ENCODE data around the gene SF3B6.
A peak's percentile ranks its signal among the peaks of the same experiment; 100 is the strongest.

Gene SF3B6

DNA sequence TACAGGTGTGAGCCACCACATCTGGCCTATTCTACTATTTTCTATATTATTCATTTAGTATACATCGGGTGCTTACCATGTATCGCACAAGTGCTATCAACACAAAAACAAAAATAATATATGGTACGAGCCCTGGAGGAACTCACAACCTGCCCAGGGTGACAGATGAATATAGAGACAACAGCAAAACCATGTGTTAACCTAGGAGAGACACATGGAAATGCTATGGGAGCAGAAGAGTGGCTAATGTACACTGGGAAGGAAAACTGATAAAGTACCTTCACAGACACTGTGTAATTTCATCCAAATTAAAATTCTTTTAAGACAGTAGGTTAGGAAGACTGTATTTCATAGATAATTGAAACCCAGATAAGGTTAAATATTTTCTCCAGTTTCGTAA is 3.9 kb downstream of the SF3B6 start:
- Histone ChIP-seq H3K79me2 (ENCODE audit: insufficient read depth, low read length) (peaks cover 61% of the 10 kb centered on the region), H3K4me1 (ENCODE audit: insufficient read depth, low read length, poor library complexity, severe bottlenecking) (peaks cover 40% of the 10 kb centered on the region), H3F3A (ENCODE audit: low read depth) (no peaks in the 10 kb centered on the region), H3K9me3 (ENCODE audit: insufficient read depth, low read depth, low read length) (no peaks in the 10 kb centered on the region), H3K36me3 (ENCODE audit: insufficient read depth, low read length) (peaks cover 12% of the 10 kb centered on the region; the same call in 1 of the 2 replicates), H2AFZ (ENCODE audit: low read length) (no peak overlapping the region), H3K4me3 (ENCODE audit: low read length, poor library complexity, severe bottlenecking) (peak overlapping the region; percentile 4), H4K20me1 (ENCODE audit: insufficient read depth, low read length, poor library complexity, severe bottlenecking) (peaks cover 22% of the 10 kb centered on the region), H3K27me3 (ENCODE audit: insufficient read depth, low read length, poor library complexity, severe bottlenecking) (no peaks in the 10 kb centered on the region), H3K4me2 (ENCODE audit: low read depth, low read length, poor library complexity, severe bottlenecking) (peak overlapping the region; percentile 83), H3K9me2 (replicated peaks; ENCODE audit: low read depth, low read length) (no peaks in the 10 kb centered on the region), H3K9ac (ENCODE audit: low read depth, low read length, poor library complexity, severe bottlenecking) (no peak overlapping the region)
- TF ChIP-seq CTCF (conservative IDR thresholded peaks at IDR 0.05; ENCODE audit: low read length) (no peak), EZH2phosphoT487 (IDR thresholded peaks at IDR 0.05; ENCODE audit: borderline replicate concordance) (no peak)

DNA sequence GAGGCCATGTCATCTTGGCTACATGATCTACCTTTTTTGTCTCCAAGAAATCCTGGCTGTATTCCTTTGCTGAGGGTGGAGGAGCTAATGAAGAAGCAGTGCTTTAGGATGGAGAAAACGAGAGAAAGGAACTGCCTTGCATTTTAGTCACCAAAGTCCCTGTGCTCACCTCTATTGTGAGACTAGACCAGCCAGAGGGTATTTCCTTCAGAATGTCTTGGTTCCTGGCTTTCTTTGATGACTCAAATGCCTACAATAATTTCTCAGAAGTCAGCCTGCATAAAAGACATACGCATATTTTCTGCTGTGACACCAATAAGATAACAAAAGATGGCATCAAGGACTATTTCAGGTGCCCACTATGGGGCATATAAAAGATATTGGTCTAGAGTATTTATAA is 10.8 kb downstream of the SF3B6 start:
- peaks cover 7% of the 10 kb centered on the region; the same call in 1 of the 2 replicates for H3K79me2 ChIP-seq (ENCODE audit: insufficient read depth, low read length)
- H3K27me3 ChIP-seq (ENCODE audit: insufficient read depth, low read length, poor library complexity, severe bottlenecking) = no peaks in the 10 kb centered on the region
- no peak overlapping the region for H2AFZ ChIP-seq (ENCODE audit: low read length)
- H3F3A ChIP-seq (ENCODE audit: low read depth) = no peaks in the 10 kb centered on the region
- H3K4me3 ChIP-seq (ENCODE audit: low read length, poor library complexity, severe bottlenecking) = no peak overlapping the region
- H3K4me2 ChIP-seq (ENCODE audit: low read depth, low read length, poor library complexity, severe bottlenecking) = no peak overlapping the region
- TF ChIP-seq CTCF (conservative IDR thresholded peaks at IDR 0.05; ENCODE audit: low read length) = no peak
- TF ChIP-seq EZH2phosphoT487 (IDR thresholded peaks at IDR 0.05; ENCODE audit: borderline replicate concordance) = no peak
- no peaks in the 10 kb centered on the region for H4K20me1 ChIP-seq (ENCODE audit: insufficient read depth, low read length, poor library complexity, severe bottlenecking)
- peaks cover 8% of the 10 kb centered on the region for H3K4me1 ChIP-seq (ENCODE audit: insufficient read depth, low read length, poor library complexity, severe bottlenecking)
- H3K9ac ChIP-seq (ENCODE audit: low read depth, low read length, poor library complexity, severe bottlenecking) = no peak overlapping the region
- H3K9me3 ChIP-seq (ENCODE audit: insufficient read depth, low read depth, low read length) = no peaks in the 10 kb centered on the region
- peaks cover 28% of the 10 kb centered on the region; the same call in 1 of the 2 replicates for H3K36me3 ChIP-seq (ENCODE audit: insufficient read depth, low read length)
- no peaks in the 10 kb centered on the region for H3K9me2 ChIP-seq (replicated peaks; ENCODE audit: low read depth, low read length)

GRCh38 chr2:24058564-24059271 is 17.4 kb downstream of the SF3B6 start:
- Histone ChIP-seq H4K20me1 (ENCODE audit: insufficient read depth, low read length, poor library complexity, severe bottlenecking) (no peaks in the 10 kb centered on the region), H3K4me3 (ENCODE audit: low read length, poor library complexity, severe bottlenecking) (no peak overlapping the region), H3K36me3 (ENCODE audit: insufficient read depth, low read length) (no peaks in the 10 kb centered on the region), H2AFZ (ENCODE audit: low read length) (peak overlapping the region; percentile 77; the same call in 1 of the 2 replicates), H3K79me2 (ENCODE audit: insufficient read depth, low read length) (no peaks in the 10 kb centered on the region), H3K27me3 (ENCODE audit: insufficient read depth, low read length, poor library complexity, severe bottlenecking) (no peaks in the 10 kb centered on the region), H3K4me1 (ENCODE audit: insufficient read depth, low read length, poor library complexity, severe bottlenecking) (no peaks in the 10 kb centered on the region), H3K9ac (ENCODE audit: low read depth, low read length, poor library complexity, severe bottlenecking) (no peak overlapping the region), H3F3A (ENCODE audit: low read depth) (no peaks in the 10 kb centered on the region), H3K4me2 (ENCODE audit: low read depth, low read length, poor library complexity, severe bottlenecking) (no peak overlapping the region), H3K9me3 (ENCODE audit: insufficient read depth, low read depth, low read length) (no peaks in the 10 kb centered on the region), H3K9me2 (replicated peaks; ENCODE audit: low read depth, low read length) (no peaks in the 10 kb centered on the region)
- TF ChIP-seq EZH2phosphoT487 (IDR thresholded peaks at IDR 0.05; ENCODE audit: borderline replicate concordance) = no peak
- no peak for TF ChIP-seq CTCF (conservative IDR thresholded peaks at IDR 0.05; ENCODE audit: low read length)
